ENCODE data around the gene APOBEC2. TPM values are rescaled to one million over a fixed set of nuclear protein-coding genes. Genes with fewer than 3 reads are reported as not detected.

APOBEC2 gene
- total and polyA plus RNA-seq, 2 of the 13 experiments (the other 11 are each of a cell fraction or from before 2014, with no cell fraction given): 0.09 TPM; not detected in 1

DNA sequence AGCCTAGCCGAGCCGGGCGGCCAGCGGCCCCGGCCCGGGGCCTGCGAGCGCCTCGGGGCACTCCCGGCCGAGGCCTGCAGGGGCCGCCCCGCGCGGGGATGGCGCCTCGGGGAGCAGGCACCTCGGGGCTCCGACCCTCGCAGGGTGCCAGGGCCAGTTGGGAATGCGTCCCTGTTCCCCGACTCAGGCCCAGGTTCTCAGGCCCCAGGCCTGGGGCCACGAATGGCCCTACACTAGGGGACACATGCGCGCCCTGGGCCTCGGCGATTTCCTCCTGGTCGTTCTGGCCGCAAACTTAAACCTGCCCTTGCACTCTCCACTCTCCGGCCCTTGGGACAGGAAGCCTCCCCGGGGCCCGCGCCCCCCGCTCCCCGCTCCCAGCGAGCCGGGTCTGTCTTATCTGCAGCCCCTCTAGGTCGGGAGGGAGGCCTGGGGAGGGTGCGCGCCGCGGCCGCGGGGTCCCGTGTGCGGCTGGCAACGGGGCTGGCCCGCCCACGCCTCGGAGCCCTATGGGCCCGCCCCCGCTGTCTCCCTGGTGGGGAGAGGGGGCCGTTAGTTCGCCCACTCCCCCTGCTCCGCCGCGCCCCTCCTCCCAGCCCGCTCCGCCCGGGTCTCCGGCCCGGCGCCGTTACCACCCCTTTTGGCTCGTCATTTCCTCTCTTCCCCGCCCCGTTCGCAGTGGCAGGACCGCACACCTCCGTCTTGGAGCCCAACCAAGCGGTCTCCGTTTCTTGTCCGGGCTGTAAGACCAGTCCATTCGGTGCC lies 20.4 kb downstream of the APOBEC2 start (continued):
- TF ChIP-seq EP300 (IDR thresholded peaks at IDR 0.05; ENCODE audit: low read depth in 2 of 2, low read length in 2 of 2): peak in 1 of 2 experiments; percentile 4; a peak in 1 of 4 replicates
- TF ChIP-seq EP300 (CRISPR knock-in tag; IDR thresholded peaks at IDR 0.05; ENCODE audit: borderline replicate concordance): no peak
- no peak for TF ChIP-seq ZNF672 (CRISPR knock-in tag; IDR thresholded peaks at IDR 0.05)
- no peak for TF ChIP-seq FOXO1 (CRISPR knock-in tag; IDR thresholded peaks at IDR 0.05)
- TF ChIP-seq MEIS2 (CRISPR knock-in tag; IDR thresholded peaks at IDR 0.05): peak; percentile 27; the same call in 1 of the 2 replicates
- no peak; the same call in 1 of the 2 replicates for TF ChIP-seq KDM5B (CRISPR knock-in tag; IDR thresholded peaks at IDR 0.05; ENCODE audit: borderline replicate concordance)
- TF ChIP-seq, protein P1, sequence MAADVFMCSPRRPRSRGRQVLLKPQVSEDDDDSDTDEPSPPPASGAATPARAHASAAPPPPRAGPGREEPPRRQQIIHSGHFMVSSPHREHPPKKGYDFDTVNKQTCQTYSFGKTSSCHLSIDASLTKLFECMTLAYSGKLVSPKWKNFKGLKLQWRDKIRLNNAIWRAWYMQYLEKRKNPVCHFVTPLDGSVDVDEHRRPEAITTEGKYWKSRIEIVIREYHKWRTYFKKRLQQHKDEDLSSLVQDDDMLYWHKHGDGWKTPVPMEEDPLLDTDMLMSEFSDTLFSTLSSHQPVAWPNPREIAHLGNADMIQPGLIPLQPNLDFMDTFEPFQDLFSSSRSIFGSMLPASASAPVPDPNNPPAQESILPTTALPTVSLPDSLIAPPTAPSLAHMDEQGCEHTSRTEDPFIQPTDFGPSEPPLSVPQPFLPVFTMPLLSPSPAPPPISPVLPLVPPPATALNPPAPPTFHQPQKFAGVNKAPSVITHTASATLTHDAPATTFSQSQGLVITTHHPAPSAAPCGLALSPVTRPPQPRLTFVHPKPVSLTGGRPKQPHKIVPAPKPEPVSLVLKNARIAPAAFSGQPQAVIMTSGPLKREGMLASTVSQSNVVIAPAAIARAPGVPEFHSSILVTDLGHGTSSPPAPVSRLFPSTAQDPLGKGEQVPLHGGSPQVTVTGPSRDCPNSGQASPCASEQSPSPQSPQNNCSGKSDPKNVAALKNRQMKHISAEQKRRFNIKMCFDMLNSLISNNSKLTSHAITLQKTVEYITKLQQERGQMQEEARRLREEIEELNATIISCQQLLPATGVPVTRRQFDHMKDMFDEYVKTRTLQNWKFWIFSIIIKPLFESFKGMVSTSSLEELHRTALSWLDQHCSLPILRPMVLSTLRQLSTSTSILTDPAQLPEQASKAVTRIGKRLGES (CRISPR knock-in tag; IDR thresholded peaks at IDR 0.05; ENCODE audit: borderline replicate concordance): no peak
- no peak for TF ChIP-seq ZNF180 (CRISPR knock-in tag; IDR thresholded peaks at IDR 0.05; ENCODE audit: borderline replicate concordance, low read depth)
- no peak for TF ChIP-seq NR2F6 (IDR thresholded peaks at IDR 0.05)
- 0 out of 2 replicates have a peak, but pooled peaks have one; percentile 6 for TF ChIP-seq NR2F6 (CRISPR knock-in tag; IDR thresholded peaks at IDR 0.05)
- TF ChIP-seq FIP1L1 (IDR thresholded peaks at IDR 0.05; ENCODE audit: borderline replicate concordance, insufficient read depth, low read depth, low read length): 0 out of 2 replicates have a peak, but pooled peaks have one; percentile 77
- TF ChIP-seq, protein P2, sequence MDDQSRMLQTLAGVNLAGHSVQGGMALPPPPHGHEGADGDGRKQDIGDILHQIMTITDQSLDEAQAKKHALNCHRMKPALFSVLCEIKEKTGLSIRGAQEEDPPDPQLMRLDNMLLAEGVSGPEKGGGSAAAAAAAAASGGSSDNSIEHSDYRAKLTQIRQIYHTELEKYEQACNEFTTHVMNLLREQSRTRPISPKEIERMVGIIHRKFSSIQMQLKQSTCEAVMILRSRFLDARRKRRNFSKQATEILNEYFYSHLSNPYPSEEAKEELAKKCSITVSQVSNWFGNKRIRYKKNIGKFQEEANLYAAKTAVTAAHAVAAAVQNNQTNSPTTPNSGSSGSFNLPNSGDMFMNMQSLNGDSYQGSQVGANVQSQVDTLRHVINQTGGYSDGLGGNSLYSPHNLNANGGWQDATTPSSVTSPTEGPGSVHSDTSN (CRISPR knock-in tag; IDR thresholded peaks at IDR 0.05; ENCODE audit: borderline replicate concordance): peak; percentile 44; the same call in 1 of the 2 replicates
- no peak for TF ChIP-seq SOX6 (IDR thresholded peaks at IDR 0.05)
- TF ChIP-seq SOX6 (CRISPR knock-in tag; IDR thresholded peaks at IDR 0.05): peak; percentile 36; the same call in 1 of the 2 replicates
- no peak for TF ChIP-seq U2AF1 (optimal IDR thresholded peaks at IDR 0.05; ENCODE audit: low read depth, low read length)
- peak; percentile 54; the same call in 1 of the 2 replicates for TF ChIP-seq CHD2 (IDR thresholded peaks at IDR 0.05; ENCODE audit: low read depth, low read length)
- no peak for TF ChIP-seq ZKSCAN8 (CRISPR knock-in tag; IDR thresholded peaks at IDR 0.05; ENCODE audit: borderline replicate concordance)
- no peak for TF ChIP-seq ZNF234 (CRISPR knock-in tag; conservative IDR thresholded peaks at IDR 0.05)
- no peak for TF ChIP-seq SP4 (CRISPR knock-in tag; IDR thresholded peaks at IDR 0.05)
- TF ChIP-seq GPN1 (CRISPR knock-in tag; IDR thresholded peaks at IDR 0.05; ENCODE audit: borderline replicate concordance): 0 out of 2 replicates have a peak, but pooled peaks have one; percentile 81
- TF ChIP-seq ZNF746 (CRISPR knock-in tag; IDR thresholded peaks at IDR 0.05): peak; percentile 79
- TF ChIP-seq DPF2 (CRISPR knock-in tag; IDR thresholded peaks at IDR 0.05; ENCODE audit: borderline replicate concordance, low read depth): no peak; the same call in 1 of the 2 replicates
- TF ChIP-seq, protein P3, sequence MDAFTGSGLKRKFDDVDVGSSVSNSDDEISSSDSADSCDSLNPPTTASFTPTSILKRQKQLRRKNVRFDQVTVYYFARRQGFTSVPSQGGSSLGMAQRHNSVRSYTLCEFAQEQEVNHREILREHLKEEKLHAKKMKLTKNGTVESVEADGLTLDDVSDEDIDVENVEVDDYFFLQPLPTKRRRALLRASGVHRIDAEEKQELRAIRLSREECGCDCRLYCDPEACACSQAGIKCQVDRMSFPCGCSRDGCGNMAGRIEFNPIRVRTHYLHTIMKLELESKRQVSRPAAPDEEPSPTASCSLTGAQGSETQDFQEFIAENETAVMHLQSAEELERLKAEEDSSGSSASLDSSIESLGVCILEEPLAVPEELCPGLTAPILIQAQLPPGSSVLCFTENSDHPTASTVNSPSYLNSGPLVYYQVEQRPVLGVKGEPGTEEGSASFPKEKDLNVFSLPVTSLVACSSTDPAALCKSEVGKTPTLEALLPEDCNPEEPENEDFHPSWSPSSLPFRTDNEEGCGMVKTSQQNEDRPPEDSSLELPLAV (CRISPR knock-in tag; conservative IDR thresholded peaks at IDR 0.05; ENCODE audit: low read depth): no peak
- TF ChIP-seq RFX5 (IDR thresholded peaks at IDR 0.05; ENCODE audit: low read depth, low read length): no peak
- peak; percentile 66; the same call in 1 of the 2 replicates for TF ChIP-seq ZNF253 (CRISPR knock-in tag; IDR thresholded peaks at IDR 0.05; ENCODE audit: borderline replicate concordance)
- no peak for TF ChIP-seq HIVEP1 (CRISPR knock-in tag; IDR thresholded peaks at IDR 0.05)
